HL-60/S4 treated with phorbol 12-myristate 13-acetate at 8.2 ng/mL for 4 days and 3 days (cell line): ENCODE measurements around the gene CAMTA2.
"Not testable (repeated sequence)": the region's sequence is repeated elsewhere in the genome, so short reads cannot be mapped to it uniquely, and the experiment has no call there.

Experiments
- in situ Hi-C: fragments of 300-500 bp; cut with MboI; formaldehyde crosslinking; loops from 2 replicates; pipeline ENCODE4 v1.15.0; 2022; ENCODE audit warnings: low sequenced_read_pairs

Gene CAMTA2, protein sequence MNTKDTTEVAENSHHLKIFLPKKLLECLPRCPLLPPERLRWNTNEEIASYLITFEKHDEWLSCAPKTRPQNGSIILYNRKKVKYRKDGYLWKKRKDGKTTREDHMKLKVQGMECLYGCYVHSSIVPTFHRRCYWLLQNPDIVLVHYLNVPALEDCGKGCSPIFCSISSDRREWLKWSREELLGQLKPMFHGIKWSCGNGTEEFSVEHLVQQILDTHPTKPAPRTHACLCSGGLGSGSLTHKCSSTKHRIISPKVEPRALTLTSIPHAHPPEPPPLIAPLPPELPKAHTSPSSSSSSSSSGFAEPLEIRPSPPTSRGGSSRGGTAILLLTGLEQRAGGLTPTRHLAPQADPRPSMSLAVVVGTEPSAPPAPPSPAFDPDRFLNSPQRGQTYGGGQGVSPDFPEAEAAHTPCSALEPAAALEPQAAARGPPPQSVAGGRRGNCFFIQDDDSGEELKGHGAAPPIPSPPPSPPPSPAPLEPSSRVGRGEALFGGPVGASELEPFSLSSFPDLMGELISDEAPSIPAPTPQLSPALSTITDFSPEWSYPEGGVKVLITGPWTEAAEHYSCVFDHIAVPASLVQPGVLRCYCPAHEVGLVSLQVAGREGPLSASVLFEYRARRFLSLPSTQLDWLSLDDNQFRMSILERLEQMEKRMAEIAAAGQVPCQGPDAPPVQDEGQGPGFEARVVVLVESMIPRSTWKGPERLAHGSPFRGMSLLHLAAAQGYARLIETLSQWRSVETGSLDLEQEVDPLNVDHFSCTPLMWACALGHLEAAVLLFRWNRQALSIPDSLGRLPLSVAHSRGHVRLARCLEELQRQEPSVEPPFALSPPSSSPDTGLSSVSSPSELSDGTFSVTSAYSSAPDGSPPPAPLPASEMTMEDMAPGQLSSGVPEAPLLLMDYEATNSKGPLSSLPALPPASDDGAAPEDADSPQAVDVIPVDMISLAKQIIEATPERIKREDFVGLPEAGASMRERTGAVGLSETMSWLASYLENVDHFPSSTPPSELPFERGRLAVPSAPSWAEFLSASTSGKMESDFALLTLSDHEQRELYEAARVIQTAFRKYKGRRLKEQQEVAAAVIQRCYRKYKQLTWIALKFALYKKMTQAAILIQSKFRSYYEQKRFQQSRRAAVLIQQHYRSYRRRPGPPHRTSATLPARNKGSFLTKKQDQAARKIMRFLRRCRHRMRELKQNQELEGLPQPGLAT

GRCh38 chr17:4986951-4987766, at the start of gene CAMTA2:
TSS of gene CAMTA2 (minus strand) at chr17:4987675. CDS start at chr17:4986222, 1,453 bp downstream.
- in situ Hi-C loops = no loop called here

- in situ Hi-C loops = no loop called here
These were observed 47.8 kb upstream of the CAMTA2 start, which contains the start of gene SLC52A1 for GRCh38 chr17:5035315-5035714. TSS of gene SLC52A1 (minus strand) at chr17:5035426. CDS start at chr17:5034606, 820 bp downstream.

DNA sequence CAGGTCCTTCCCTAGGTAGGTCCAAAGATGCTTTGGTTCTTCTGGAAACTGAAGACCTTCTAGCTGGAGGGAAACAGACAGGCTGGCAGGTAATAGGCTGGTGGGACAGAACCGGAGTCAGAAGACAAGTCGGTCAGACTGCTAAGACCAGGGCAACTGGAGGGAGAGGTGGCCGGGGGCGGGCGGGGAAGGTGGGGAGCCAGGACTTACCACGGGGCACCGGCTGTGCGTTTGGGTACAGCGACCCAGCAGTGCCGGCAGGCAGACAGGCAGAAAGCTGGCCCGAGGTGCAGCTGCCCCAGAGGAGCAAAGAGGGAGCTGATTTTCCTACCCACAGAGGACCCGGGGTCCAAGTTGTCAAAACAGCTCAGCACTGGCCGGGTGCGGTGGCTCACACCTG, 47.2 kb upstream of the CAMTA2 start:
- in situ Hi-C loops = no loop called here

DNA sequence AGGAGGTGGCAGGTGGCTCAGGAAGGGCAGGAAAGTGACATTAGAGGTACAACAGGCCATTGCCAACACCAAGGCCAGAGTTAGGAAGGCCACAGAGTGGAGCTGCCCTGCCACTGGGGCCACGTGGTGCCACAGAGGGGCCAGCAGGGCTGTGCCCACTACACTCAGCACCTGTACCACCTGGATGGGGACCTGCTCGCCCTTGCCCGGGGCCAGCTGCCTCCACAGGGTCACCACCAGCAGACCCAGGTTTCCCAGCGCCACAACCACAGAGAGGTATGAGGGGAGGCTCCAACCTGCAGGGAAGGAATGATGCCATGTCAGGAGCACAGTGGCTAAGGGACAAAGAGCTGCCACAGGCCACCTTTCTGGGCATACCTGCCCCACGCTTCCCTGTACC, 46.6 kb upstream of the CAMTA2 start:
- in situ Hi-C loops = no loop called here

- in situ Hi-C loops = no loop called here
These were observed 46.0 kb upstream of the CAMTA2 start for GRCh38 chr17:5033352-5034015.

DNA sequence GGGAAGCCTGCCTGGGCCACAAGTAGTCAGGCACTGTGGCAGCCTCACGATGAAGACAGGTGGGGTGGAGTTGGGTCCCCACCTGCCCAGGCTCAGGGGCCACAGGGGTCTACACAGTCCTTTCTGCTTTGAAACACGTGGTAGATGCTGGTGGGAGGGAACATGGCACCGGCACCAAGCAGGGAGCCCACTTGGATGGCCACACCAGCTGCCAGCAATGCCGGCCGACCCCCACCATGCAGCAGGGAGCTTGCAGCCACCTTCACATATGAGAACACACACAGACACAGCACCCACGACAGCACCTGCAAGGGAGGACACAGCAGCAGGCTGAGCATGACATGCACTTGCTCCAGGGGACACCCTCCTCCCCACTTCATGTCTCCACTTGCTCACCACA, 45.4 kb upstream of the CAMTA2 start:
- in situ Hi-C loops = no loop called here

GRCh38 chr17:5031365-5032082, 44.0 kb upstream of the CAMTA2 start:
- in situ Hi-C loops = no loop called here

DNA sequence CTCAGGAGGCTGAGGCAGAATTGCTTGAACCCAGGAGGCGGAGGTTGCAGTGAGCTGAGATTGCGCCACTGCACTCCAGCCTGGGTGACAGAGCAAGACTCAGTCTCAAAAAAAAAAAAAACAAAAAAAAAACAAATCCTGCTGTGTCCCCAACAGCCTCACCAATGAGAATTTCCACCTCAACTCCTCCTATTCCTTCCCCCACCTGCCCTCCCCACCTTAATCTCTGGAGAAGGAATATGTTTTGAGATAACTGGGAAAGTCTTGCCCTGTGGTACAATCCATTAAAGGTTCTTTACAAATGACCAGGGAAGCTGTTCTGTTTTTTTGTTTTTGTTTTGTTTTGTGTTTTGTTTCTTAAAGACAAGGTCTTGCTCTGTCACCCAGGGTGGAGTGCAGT, 42.7 kb upstream of the CAMTA2 start:
- in situ Hi-C loops = not testable (repeated sequence)

DNA sequence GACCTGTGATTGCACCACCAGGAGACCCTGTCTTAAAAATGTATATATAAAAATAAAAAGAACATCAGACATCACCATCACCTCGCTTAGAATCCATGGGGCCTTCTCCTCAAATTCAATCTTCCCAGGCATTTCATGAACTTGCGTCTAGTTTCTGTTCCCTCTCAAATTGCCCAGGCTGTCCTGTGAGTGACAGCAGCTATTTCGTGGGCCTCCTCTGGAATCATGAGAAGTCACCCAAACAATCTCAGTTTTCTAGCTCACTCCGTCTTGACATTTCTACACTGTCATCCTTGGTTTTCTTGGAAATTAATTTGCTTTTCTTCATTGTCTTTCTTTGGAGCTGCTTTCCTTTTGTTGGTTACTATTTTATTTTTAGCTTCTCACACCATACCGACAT, 40.4 kb upstream of the CAMTA2 start:
- in situ Hi-C loops = no loop called here

DNA sequence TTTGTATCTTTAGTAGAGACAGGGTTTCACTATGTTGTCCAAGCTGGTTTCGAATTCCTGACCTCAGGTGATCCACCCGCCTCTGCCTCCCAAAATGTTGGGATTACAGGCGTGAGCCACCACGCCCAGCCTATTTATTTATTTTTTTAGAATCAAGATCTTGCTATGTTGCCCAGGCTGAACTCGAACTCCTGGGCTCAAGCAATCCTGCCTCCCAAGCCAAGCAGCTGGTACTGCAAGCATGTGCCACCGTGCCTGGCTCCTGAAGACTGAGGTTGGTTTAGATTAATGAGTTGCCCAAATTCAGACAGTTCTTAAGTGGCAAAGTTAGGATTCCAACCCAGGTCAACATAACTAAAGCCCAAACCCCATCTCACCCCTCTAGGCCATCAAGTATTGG, 39.8 kb upstream of the CAMTA2 start:
- in situ Hi-C loops = no loop called here

- in situ Hi-C loops = no loop called here
These were observed 37.1 kb upstream of the CAMTA2 start for GRCh38 chr17:5024604-5025003.

DNA sequence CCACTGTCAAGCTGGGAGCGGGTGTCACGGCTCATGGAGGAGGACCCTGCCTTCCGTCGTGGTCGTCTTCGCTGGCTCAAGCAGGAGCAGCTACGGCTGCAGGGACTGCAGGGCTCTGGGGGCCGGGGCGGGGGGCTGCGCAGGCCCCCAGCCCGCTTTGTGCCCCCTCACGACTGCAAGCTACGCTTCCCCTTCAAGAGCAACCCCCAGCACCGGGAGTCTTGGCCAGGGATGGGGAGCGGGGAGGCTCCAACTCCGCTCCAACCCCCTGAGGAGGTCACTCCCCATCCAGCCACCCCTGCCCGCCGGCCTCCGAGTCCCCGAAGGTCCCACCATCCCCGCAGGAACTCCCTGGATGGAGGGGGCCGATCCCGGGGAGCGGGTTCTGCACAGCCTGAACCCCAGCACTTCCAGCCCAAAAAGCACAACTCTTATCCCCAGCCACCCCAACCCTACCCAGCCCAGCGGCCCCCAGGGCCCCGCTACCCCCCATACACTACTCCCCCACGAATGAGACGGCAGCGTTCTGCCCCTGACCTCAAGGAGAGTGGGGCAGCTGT, 36.2 kb upstream of the CAMTA2 start:
- in situ Hi-C loops = no loop called here

DNA sequence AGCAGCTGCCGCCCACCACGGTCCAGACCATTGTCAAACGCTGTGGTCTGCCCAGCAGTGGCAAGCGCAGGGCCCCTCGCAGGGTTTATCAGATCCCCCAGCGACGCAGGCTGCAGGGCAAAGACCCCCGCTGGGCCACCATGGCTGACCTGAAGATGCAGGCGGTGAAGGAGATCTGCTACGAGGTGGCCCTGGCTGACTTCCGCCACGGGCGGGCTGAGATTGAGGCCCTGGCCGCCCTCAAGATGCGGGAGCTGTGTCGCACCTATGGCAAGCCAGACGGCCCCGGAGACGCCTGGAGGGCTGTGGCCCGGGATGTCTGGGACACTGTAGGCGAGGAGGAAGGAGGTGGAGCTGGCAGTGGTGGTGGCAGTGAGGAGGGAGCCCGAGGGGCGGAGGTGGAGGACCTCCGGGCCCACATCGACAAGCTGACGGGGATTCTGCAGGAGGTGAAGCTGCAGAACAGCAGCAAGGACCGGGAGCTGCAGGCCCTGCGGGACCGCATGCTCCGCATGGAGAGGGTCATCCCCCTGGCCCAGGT, 34.8 kb upstream of the CAMTA2 start:
- in situ Hi-C loops = no loop called here

GRCh38 chr17:5020502-5021023, 33.1 kb upstream of the CAMTA2 start:
- in situ Hi-C loops = no loop called here

GRCh38 chr17:5019475-5019956, 32.0 kb upstream of the CAMTA2 start:
- in situ Hi-C loops = no loop called here

- in situ Hi-C loops = no loop called here
These were observed 26.9 kb upstream of the CAMTA2 start for GRCh38 chr17:5014357-5014756.

- in situ Hi-C loops = no loop called here
These were observed 24.5 kb upstream of the CAMTA2 start for GRCh38 chr17:5011928-5012327.

GRCh38 chr17:5003214-5003867, 15.9 kb upstream of the CAMTA2 start:
- in situ Hi-C loops = no loop called here
